K562 (cell line): ENCODE results near the gene TGFB1I1. TPM values are rescaled to one million over a fixed set of nuclear protein-coding genes. Genes with fewer than 3 reads are reported as not detected.

ENCODE experiments used
- ATAC-seq: fragments of 200-7000 bp; cut with Tn5 transposase; 3 replicates; pipeline ENCODE4 v1.9.1; 2020; ENCODE audit warnings: moderate library complexity
- BruUV-seq: library from RNA; stranded (reverse); fragments of 400-500 nt; replicated peaks from 2 replicates; lab custom pipeline; 2021; lab: Mats Ljungman, UMichigan
- CTCF ChIA-PET: fragments of 300-600 bp; formaldehyde crosslinking; extraction: SDS; loops from one replicate; lab custom pipeline; 2021; ENCODE audit warnings: low intra/inter-chr PET ratio; lab: Yijun Ruan, JAX
- POLR2A ChIA-PET: fragments of 300-600, 350-650 bp; sonication (Branson Sonifier 250); formaldehyde crosslinking; extraction: SDS; loops from one replicate; lab custom pipeline; 2021; ENCODE audit warnings: antibody characterized with exemption, inconsistent platforms; lab: Yijun Ruan, JAX
- DNase-seq, 4 experiments: peaks; one replicate each; pipeline versions ENCODE4 v3.0.0 to v3.0.0-alpha.2; 2011 to 2018; ENCODE audit warnings: low spot score in 3 of 4, mixed read lengths in 3 of 4; ENCODE audit errors: extremely low read depth in 1 of 4
- FAIRE-seq: peaks from 2 replicates; lab custom pipeline; 2011; peaks lifted over from hg19 to GRCh38; lab: Jason Lieb, UNC
- H2AFZ ChIP-seq: 2 replicates; pipeline ENCODE4 v1.6.0; 2011; ENCODE audit warnings: low read depth, low read length, control low read depth, inconsistent platforms
- H3K27ac ChIP-seq: fragments of 200-600 bp; 3 replicates; pipeline ENCODE4 v1.8.0; 2011; ENCODE audit warnings: low read depth, mild to moderate bottlenecking, control low read depth, inconsistent platforms, low read length, moderate library complexity, mixed read lengths; ENCODE audit errors: extremely low read depth
- H3K27me3 ChIP-seq, 2 experiments: fragments of 300-600 bp in 1 of 2; 2 replicates in 1 of 2; 3 replicates in 1 of 2; pipeline versions ENCODE4 v1.6.0 to v1.8.0; 2011; ENCODE audit warnings: inconsistent platforms in 2 of 2, low read length in 2 of 2, mild to moderate bottlenecking in 1 of 2, mixed read lengths in 1 of 2, moderate library complexity in 1 of 2; ENCODE audit not compliant: control insufficient read depth in 2 of 2, insufficient read depth in 2 of 2
- H3K36me3 ChIP-seq: fragments of 300-600 bp; 3 replicates; pipeline ENCODE4 v1.8.0; 2011; ENCODE audit warnings: mild to moderate bottlenecking, low read length, inconsistent platforms; ENCODE audit not compliant: control insufficient read depth, insufficient read depth
- H3K4me1 ChIP-seq, 2 experiments: fragments of 200-600 bp in 1 of 2; replicated peaks in 1 of 2; 2 replicates in 1 of 2; 3 replicates in 1 of 2; pipeline versions ENCODE4 v1.5.1 to v1.8.0; 2011; ENCODE audit warnings: inconsistent platforms in 2 of 2, low read length in 2 of 2, mild to moderate bottlenecking in 1 of 2, mixed read lengths in 1 of 2, moderate library complexity in 1 of 2; ENCODE audit not compliant: control insufficient read depth in 2 of 2, insufficient read depth in 2 of 2
- H3K4me2 ChIP-seq: 2 replicates; pipeline ENCODE4 v1.6.1; 2011; ENCODE audit warnings: low read length, control low read depth, inconsistent platforms, mixed read lengths; ENCODE audit not compliant: insufficient read depth
- H3K4me3 ChIP-seq: fragments of 200-600 bp; sonication (generic), shearing (Covaris generic); 2 replicates; pipeline ENCODE4 v1.5.1; 2016; ENCODE audit warnings: control low read depth, inconsistent platforms
- H3K79me2 ChIP-seq: fragments of 200-600 bp; 3 replicates; pipeline ENCODE4 v1.8.0; 2011; ENCODE audit warnings: low read length, inconsistent platforms; ENCODE audit not compliant: control insufficient read depth, insufficient read depth
- H3K9ac ChIP-seq, 2 experiments: 2 replicates each; pipeline versions ENCODE4 v1.6.0 to v1.6.1; 2011; ENCODE audit warnings: low read depth in 2 of 2, low read length in 2 of 2, control low read depth in 1 of 2, inconsistent platforms in 1 of 2, mild to moderate bottlenecking in 1 of 2, mixed read lengths in 1 of 2; ENCODE audit not compliant: insufficient read depth in 1 of 2
- H3K9me1 ChIP-seq: one replicate; pipeline ENCODE4 v1.6.0; 2011; ENCODE audit warnings: inconsistent platforms, mild to moderate bottlenecking, low read length, moderate library complexity; ENCODE audit not compliant: control insufficient read depth, insufficient read depth
- H3K9me3 ChIP-seq: replicated peaks from 2 replicates; pipeline ENCODE4 v1.5.1; 2011; ENCODE audit warnings: low read depth, low read length, inconsistent platforms; ENCODE audit not compliant: control insufficient read depth, insufficient read depth
- H4K20me1 ChIP-seq: replicated peaks from 2 replicates; pipeline ENCODE4 v1.6.1; 2011; ENCODE audit warnings: low read length, inconsistent platforms, mixed read lengths; ENCODE audit not compliant: control insufficient read depth, insufficient read depth
- CBFB ChIP-seq: sonication (generic); formaldehyde crosslinking; IDR thresholded peaks from 2 replicates; pipeline ENCODE4 v1.4.0; 2020; ENCODE audit warnings: mild to moderate bottlenecking, missing genetic modification reagents
- EHMT2 ChIP-seq: fragments of 450-650 bp; IDR thresholded peaks from 2 replicates; pipeline ENCODE4 v1.6.1; 2018; ENCODE audit warnings: antibody characterized with exemption
- ERF ChIP-seq: fragments of 450-650 bp; formaldehyde crosslinking; IDR thresholded peaks from 2 replicates; pipeline ENCODE4 v1.4.0; 2020; ENCODE audit warnings: mild to moderate bottlenecking, mixed read lengths
- GATA2 ChIP-seq: sonication (generic); formaldehyde crosslinking; IDR thresholded peaks from 2 replicates; pipeline ENCODE4 v1.4.0; 2020; ENCODE audit warnings: mild to moderate bottlenecking, missing genetic modification reagents
- NBN ChIP-seq: fragments of 450-650 bp; IDR thresholded peaks from 2 replicates; pipeline ENCODE4 v1.6.1; 2016; ENCODE audit warnings: low read depth, mild to moderate bottlenecking
- PHF8 ChIP-seq: fragments of 200-600 bp; sonication (generic); IDR thresholded peaks from 2 replicates; pipeline ENCODE4 v1.6.1; 2012; ENCODE audit warnings: mixed run types, mild to moderate bottlenecking, inconsistent platforms, low read length, moderate library complexity, borderline replicate concordance
- ZBTB17 ChIP-seq: fragments of 450-650 bp; formaldehyde crosslinking; IDR thresholded peaks from 2 replicates; pipeline ENCODE4 v1.4.0; 2020; ENCODE audit warnings: mild to moderate bottlenecking
- ZNF12 ChIP-seq: sonication (generic); formaldehyde crosslinking; IDR thresholded peaks from 2 replicates; pipeline ENCODE4 v1.4.0; 2020; ENCODE audit warnings: mild to moderate bottlenecking, missing genetic modification reagents
- ZNF23 ChIP-seq: fragments of 250-450 bp; sonication (Bioruptor Pico); IDR thresholded peaks from 2 replicates; pipeline ENCODE4 v1.4.0; 2020; ENCODE audit warnings: mild to moderate bottlenecking
- WGBS: fragments of 100-300 bp; shearing (Covaris generic); methylation state at CpG from one replicate; pipeline ENCODE4 v1.1.6; 2016; ENCODE audit warnings: low coverage, mixed read lengths; ENCODE audit not compliant: insufficient coverage; ENCODE audit errors: missing lambda C conversion rate; 5-methylcytosine and 5-hydroxymethylcytosine counted together
- in situ Hi-C: fragments of 300-500 bp; cut with MboI; formaldehyde crosslinking; loops from 4 replicates; pipeline ENCODE4 v1.15.0; 2018; ENCODE audit warnings: inconsistent platforms, mixed read lengths
- intact Hi-C: fragments of 100-400 bp; cut with micrococcal nuclease; formaldehyde crosslinking; loops from 2 replicates; pipeline ENCODE4 v1.14.2; 2022
- polyA plus RNA-seq, 8 experiments: library from polyadenylated mRNA; depleted of rRNA in 4 of 8; stranded (reverse) in 5 of 8; unstranded in 3 of 8; fragments of >200 nt; fragmentation: Nextera tagmentation in 2 of 8; fragmentation: Illumina TruSeq in 1 of 8; extraction: Ambion mirVana in 2 of 8; extraction: Trizol in 1 of 8; gene quantifications; 2 replicates each; pipeline versions ENCODE4 v1.2.1 to v1.2.3, GENCODE V29; 2011 to 2014; ENCODE audit warnings: inconsistent platforms in 1 of 8, missing spikeins in 1 of 8
- total RNA-seq, 7 experiments: library from RNA; depleted of rRNA in 6 of 7; stranded (reverse); fragments of >200 nt in 6 of 7; fragmentation: Illumina TruSeq in 2 of 7; extraction: Trizol in 2 of 7; gene quantifications; 2 replicates each; pipeline versions ENCODE4 v1.2.1 to v1.2.3, GENCODE V29; 2011 to 2021; ENCODE audit warnings: low replicate concordance in 1 of 7
- TF ChIP-seq, protein P1 (sequence below): fragments of 450-650 bp; IDR thresholded peaks from 2 replicates; pipeline ENCODE4 v1.6.1; 2016; ENCODE audit warnings: mild to moderate bottlenecking, moderate library complexity

The TGFB1I1 gene
- total and polyA plus RNA-seq, 9 of the 15 experiments (the other 6 are each of a cell fraction or from before 2014, with no cell fraction given), result 0.04 to 0.91 (median 0.19) TPM

DNA sequence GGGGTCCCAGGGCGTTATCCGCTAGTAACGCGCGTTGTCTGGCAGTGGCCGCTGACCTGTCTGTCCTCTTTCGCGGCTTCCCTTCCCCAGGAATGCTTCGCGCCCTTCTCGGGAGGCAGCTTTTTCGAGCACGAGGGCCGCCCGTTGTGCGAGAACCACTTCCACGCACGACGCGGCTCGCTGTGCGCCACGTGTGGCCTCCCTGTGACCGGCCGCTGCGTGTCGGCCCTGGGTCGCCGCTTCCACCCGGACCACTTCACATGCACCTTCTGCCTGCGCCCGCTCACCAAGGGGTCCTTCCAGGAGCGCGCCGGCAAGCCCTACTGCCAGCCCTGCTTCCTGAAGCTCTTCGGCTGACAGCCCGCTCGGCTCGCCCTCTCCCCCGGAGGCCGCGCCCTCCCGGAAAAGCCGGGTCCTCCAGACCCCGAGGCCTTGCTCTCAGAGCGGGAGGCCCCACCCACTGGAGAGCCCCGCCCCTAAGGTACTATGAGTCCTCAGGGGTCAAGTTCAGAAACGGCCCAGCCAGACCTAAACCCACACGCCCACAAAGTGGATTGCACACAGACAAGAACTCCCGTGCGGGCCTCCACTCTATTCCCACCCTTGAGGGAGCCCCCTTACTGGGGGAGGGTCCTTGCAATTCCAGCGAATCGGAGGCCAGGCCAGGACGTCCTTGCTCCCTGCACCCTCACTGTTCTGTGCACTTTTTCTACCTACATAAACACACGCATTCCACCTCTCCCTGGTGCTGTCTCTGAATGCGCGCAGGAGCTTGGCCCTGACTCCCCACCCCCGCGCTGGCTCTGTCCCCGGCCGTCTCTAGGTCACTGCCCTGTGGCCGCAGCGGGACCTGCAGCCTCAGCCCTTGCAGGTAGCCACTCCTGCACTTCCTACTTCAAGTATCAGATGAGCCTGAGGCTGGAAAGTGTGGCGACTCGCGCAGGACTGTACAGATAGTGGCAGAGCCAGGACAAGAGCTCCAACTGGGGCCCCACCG lies 5.6 kb downstream of the TGFB1I1 start:
- H2AFZ ChIP-seq, result peak overlapping the region; percentile 93
- FAIRE-seq (peak; percentile 89), ATAC-seq (peak; percentile 90), DNase-seq (peak; percentile 87 to 92 (median 90))
- peak overlapping the region; percentile 51 for H3K4me3 ChIP-seq
- CTCF ChIA-PET, result no interaction called here
- H3K27ac ChIP-seq, result peak overlapping the region; percentile 89
- H3K9me1 ChIP-seq, result no peaks in the 10 kb centered on the region
- no TSS peak for BruUV-seq
- peak overlapping the region; percentile 76 to 90 for H3K9ac ChIP-seq
- WGBS, result 7% methylated on average over 26 of the region's 67 CpGs
- H3K4me1 ChIP-seq, result peaks cover 42 to 65% of the 10 kb centered on the region in 2 experiments
- POLR2A ChIA-PET, result interaction anchor here (0.7 to 2.1 kb wide), 9 partner anchors 9 to 919 kb away, joined by 3 to 13 read pairs (median 4); partner anchors contain the start of genes RUSF1 and ZNF764
- H4K20me1 ChIP-seq, result no peaks in the 10 kb centered on the region
- in situ Hi-C loops, result no loop called here
- H3K27me3 ChIP-seq, result no peaks in the 10 kb centered on the region
- peak overlapping the region; percentile 85 for H3K4me2 ChIP-seq
- H3K36me3 ChIP-seq, result no peaks in the 10 kb centered on the region
- H3K79me2 ChIP-seq, result no peaks in the 10 kb centered on the region
- intact Hi-C loops, result no loop called here
- no peaks in the 10 kb centered on the region for H3K9me3 ChIP-seq
- TF ChIP-seq ZNF23 (CRISPR knock-in tag) (no peak), CBFB (CRISPR knock-in tag) (peak; percentile 79; the same call in 1 of the 2 replicates), ERF (CRISPR knock-in tag) (peak; percentile 75; the same call in 1 of the 2 replicates), PHF8 (peak; percentile 54; the same call in 1 of the 2 replicates), ZBTB17 (CRISPR knock-in tag) (0 out of 2 replicates have a peak, but pooled peaks have one; percentile 45), ZNF12 (peak; percentile 26; the same call in 1 of the 2 replicates), EHMT2 (no peak), GATA2 (CRISPR knock-in tag) (no peak), NBN (0 out of 2 replicates have a peak, but pooled peaks have one; percentile 49)
- TF ChIP-seq, protein P1, sequence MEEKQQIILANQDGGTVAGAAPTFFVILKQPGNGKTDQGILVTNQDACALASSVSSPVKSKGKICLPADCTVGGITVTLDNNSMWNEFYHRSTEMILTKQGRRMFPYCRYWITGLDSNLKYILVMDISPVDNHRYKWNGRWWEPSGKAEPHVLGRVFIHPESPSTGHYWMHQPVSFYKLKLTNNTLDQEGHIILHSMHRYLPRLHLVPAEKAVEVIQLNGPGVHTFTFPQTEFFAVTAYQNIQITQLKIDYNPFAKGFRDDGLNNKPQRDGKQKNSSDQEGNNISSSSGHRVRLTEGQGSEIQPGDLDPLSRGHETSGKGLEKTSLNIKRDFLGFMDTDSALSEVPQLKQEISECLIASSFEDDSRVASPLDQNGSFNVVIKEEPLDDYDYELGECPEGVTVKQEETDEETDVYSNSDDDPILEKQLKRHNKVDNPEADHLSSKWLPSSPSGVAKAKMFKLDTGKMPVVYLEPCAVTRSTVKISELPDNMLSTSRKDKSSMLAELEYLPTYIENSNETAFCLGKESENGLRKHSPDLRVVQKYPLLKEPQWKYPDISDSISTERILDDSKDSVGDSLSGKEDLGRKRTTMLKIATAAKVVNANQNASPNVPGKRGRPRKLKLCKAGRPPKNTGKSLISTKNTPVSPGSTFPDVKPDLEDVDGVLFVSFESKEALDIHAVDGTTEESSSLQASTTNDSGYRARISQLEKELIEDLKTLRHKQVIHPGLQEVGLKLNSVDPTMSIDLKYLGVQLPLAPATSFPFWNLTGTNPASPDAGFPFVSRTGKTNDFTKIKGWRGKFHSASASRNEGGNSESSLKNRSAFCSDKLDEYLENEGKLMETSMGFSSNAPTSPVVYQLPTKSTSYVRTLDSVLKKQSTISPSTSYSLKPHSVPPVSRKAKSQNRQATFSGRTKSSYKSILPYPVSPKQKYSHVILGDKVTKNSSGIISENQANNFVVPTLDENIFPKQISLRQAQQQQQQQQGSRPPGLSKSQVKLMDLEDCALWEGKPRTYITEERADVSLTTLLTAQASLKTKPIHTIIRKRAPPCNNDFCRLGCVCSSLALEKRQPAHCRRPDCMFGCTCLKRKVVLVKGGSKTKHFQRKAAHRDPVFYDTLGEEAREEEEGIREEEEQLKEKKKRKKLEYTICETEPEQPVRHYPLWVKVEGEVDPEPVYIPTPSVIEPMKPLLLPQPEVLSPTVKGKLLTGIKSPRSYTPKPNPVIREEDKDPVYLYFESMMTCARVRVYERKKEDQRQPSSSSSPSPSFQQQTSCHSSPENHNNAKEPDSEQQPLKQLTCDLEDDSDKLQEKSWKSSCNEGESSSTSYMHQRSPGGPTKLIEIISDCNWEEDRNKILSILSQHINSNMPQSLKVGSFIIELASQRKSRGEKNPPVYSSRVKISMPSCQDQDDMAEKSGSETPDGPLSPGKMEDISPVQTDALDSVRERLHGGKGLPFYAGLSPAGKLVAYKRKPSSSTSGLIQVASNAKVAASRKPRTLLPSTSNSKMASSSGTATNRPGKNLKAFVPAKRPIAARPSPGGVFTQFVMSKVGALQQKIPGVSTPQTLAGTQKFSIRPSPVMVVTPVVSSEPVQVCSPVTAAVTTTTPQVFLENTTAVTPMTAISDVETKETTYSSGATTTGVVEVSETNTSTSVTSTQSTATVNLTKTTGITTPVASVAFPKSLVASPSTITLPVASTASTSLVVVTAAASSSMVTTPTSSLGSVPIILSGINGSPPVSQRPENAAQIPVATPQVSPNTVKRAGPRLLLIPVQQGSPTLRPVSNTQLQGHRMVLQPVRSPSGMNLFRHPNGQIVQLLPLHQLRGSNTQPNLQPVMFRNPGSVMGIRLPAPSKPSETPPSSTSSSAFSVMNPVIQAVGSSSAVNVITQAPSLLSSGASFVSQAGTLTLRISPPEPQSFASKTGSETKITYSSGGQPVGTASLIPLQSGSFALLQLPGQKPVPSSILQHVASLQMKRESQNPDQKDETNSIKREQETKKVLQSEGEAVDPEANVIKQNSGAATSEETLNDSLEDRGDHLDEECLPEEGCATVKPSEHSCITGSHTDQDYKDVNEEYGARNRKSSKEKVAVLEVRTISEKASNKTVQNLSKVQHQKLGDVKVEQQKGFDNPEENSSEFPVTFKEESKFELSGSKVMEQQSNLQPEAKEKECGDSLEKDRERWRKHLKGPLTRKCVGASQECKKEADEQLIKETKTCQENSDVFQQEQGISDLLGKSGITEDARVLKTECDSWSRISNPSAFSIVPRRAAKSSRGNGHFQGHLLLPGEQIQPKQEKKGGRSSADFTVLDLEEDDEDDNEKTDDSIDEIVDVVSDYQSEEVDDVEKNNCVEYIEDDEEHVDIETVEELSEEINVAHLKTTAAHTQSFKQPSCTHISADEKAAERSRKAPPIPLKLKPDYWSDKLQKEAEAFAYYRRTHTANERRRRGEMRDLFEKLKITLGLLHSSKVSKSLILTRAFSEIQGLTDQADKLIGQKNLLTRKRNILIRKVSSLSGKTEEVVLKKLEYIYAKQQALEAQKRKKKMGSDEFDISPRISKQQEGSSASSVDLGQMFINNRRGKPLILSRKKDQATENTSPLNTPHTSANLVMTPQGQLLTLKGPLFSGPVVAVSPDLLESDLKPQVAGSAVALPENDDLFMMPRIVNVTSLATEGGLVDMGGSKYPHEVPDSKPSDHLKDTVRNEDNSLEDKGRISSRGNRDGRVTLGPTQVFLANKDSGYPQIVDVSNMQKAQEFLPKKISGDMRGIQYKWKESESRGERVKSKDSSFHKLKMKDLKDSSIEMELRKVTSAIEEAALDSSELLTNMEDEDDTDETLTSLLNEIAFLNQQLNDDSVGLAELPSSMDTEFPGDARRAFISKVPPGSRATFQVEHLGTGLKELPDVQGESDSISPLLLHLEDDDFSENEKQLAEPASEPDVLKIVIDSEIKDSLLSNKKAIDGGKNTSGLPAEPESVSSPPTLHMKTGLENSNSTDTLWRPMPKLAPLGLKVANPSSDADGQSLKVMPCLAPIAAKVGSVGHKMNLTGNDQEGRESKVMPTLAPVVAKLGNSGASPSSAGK, result peak; percentile 96
